ENCODE measurements around the gene PWWP2A.
"Not testable (repeated sequence)": the region's sequence is repeated elsewhere in the genome, so short reads cannot be mapped to it uniquely, and the experiment has no call there.

PWWP2A gene

GRCh38 chr5:160069120-160069519, 50.1 kb downstream of the PWWP2A start:
- ATAC-seq, H3K4me3 Mint-ChIP-seq, H3K4me1 Mint-ChIP-seq, H3K27me3 Mint-ChIP-seq, H3K27ac Mint-ChIP-seq, H3K9me3 Mint-ChIP-seq: not testable (repeated sequence)
- peaks cover 29% of the 10 kb centered on the region for H3K36me3 Mint-ChIP-seq

GRCh38 chr5:160064995-160065614, 54.1 kb downstream of the PWWP2A start:
- no peaks in the 10 kb centered on the region for H3K9me3 Mint-ChIP-seq
- H3K27me3 Mint-ChIP-seq, result no peaks in the 10 kb centered on the region
- H3K4me3 Mint-ChIP-seq, result no peak overlapping the region
- no peak overlapping the region for H3K27ac Mint-ChIP-seq
- no peaks in the 10 kb centered on the region for H3K4me1 Mint-ChIP-seq
- no peak for ATAC-seq
- H3K36me3 Mint-ChIP-seq, result peaks cover 45% of the 10 kb centered on the region

GRCh38 chr5:160064417-160064810, 54.8 kb downstream of the PWWP2A start:
- H3K27ac Mint-ChIP-seq, result no peak overlapping the region
- no peaks in the 10 kb centered on the region for H3K4me1 Mint-ChIP-seq
- peaks cover 41% of the 10 kb centered on the region for H3K36me3 Mint-ChIP-seq
- no peaks in the 10 kb centered on the region for H3K27me3 Mint-ChIP-seq
- no peak for ATAC-seq
- H3K4me3 Mint-ChIP-seq, result no peak overlapping the region
- no peaks in the 10 kb centered on the region for H3K9me3 Mint-ChIP-seq

GRCh38 chr5:160061770-160062169, 57.5 kb downstream of the PWWP2A start:
- no peaks in the 10 kb centered on the region for H3K9me3 Mint-ChIP-seq
- peaks cover 65% of the 10 kb centered on the region for H3K36me3 Mint-ChIP-seq
- no peak overlapping the region for H3K27ac Mint-ChIP-seq
- no peaks in the 10 kb centered on the region for H3K4me1 Mint-ChIP-seq
- no peak overlapping the region for H3K4me3 Mint-ChIP-seq
- ATAC-seq, result no peak
- no peaks in the 10 kb centered on the region for H3K27me3 Mint-ChIP-seq

- Mint-ChIP-seq H3K27me3 (no peaks in the 10 kb centered on the region), H3K36me3 (peaks cover 77% of the 10 kb centered on the region), H3K4me3 (no peak overlapping the region), H3K4me1 (no peaks in the 10 kb centered on the region), H3K9me3 (no peaks in the 10 kb centered on the region), H3K27ac (no peak overlapping the region)
- no peak for ATAC-seq
These were observed 59.2 kb downstream of the PWWP2A start for GRCh38 chr5:160060001-160060400.

- Mint-ChIP-seq H3K36me3 (peaks cover 83% of the 10 kb centered on the region), H3K4me1 (no peaks in the 10 kb centered on the region), H3K27me3 (no peaks in the 10 kb centered on the region), H3K9me3 (no peaks in the 10 kb centered on the region), H3K4me3 (no peak overlapping the region), H3K27ac (no peak overlapping the region)
- no peak for ATAC-seq
These were observed 62.0 kb downstream of the PWWP2A start for GRCh38 chr5:160057256-160057655.

- H3K4me3 Mint-ChIP-seq, result no peak overlapping the region
- H3K36me3 Mint-ChIP-seq, result peaks cover 86% of the 10 kb centered on the region
- no peaks in the 10 kb centered on the region for H3K9me3 Mint-ChIP-seq
- no peaks in the 10 kb centered on the region for H3K27me3 Mint-ChIP-seq
- no peaks in the 10 kb centered on the region for H3K4me1 Mint-ChIP-seq
- no peak overlapping the region for H3K27ac Mint-ChIP-seq
- ATAC-seq, result no peak
These were observed 64.4 kb downstream of the PWWP2A start for GRCh38 chr5:160054831-160055230.

GRCh38 chr5:160054047-160054446, 65.2 kb downstream of the PWWP2A start:
- peaks cover 86% of the 10 kb centered on the region for H3K36me3 Mint-ChIP-seq
- no peak for ATAC-seq
- H3K4me3 Mint-ChIP-seq, result no peak overlapping the region
- no peaks in the 10 kb centered on the region for H3K27me3 Mint-ChIP-seq
- no peaks in the 10 kb centered on the region for H3K9me3 Mint-ChIP-seq
- no peak overlapping the region for H3K27ac Mint-ChIP-seq
- H3K4me1 Mint-ChIP-seq, result no peaks in the 10 kb centered on the region

GRCh38 chr5:160049099-160049498, 70.2 kb downstream of the PWWP2A start:
- Mint-ChIP-seq H3K4me3 (no peak overlapping the region), H3K4me1 (no peaks in the 10 kb centered on the region), H3K27ac (no peak overlapping the region), H3K27me3 (no peaks in the 10 kb centered on the region), H3K36me3 (peaks cover 71% of the 10 kb centered on the region), H3K9me3 (no peaks in the 10 kb centered on the region)
- ATAC-seq, result no peak

GRCh38 chr5:160048131-160048530, 71.1 kb downstream of the PWWP2A start:
- no peaks in the 10 kb centered on the region for H3K9me3 Mint-ChIP-seq
- peaks cover 63% of the 10 kb centered on the region for H3K36me3 Mint-ChIP-seq
- no peak overlapping the region for H3K4me3 Mint-ChIP-seq
- H3K27ac Mint-ChIP-seq, result no peak overlapping the region
- no peaks in the 10 kb centered on the region for H3K27me3 Mint-ChIP-seq
- ATAC-seq, result no peak
- H3K4me1 Mint-ChIP-seq, result no peaks in the 10 kb centered on the region

GRCh38 chr5:160047423-160047822, 71.8 kb downstream of the PWWP2A start:
- no peak for ATAC-seq
- no peak overlapping the region for H3K27ac Mint-ChIP-seq

GRCh38 chr5:160044967-160045366, 74.3 kb downstream of the PWWP2A start:
- no peak for ATAC-seq
- H3K36me3 Mint-ChIP-seq, result peaks cover 47% of the 10 kb centered on the region
- H3K27ac Mint-ChIP-seq, result no peak overlapping the region
- H3K9me3 Mint-ChIP-seq, result no peaks in the 10 kb centered on the region
- no peaks in the 10 kb centered on the region for H3K4me1 Mint-ChIP-seq
- no peaks in the 10 kb centered on the region for H3K27me3 Mint-ChIP-seq
- no peak overlapping the region for H3K4me3 Mint-ChIP-seq

More at GRCh38 chr5:160047423-160047822, 71.8 kb downstream of the PWWP2A start:
- no peaks in the 10 kb centered on the region for H3K4me1 Mint-ChIP-seq
- H3K4me3 Mint-ChIP-seq, result no peak overlapping the region
- H3K9me3 Mint-ChIP-seq, result no peaks in the 10 kb centered on the region
- peaks cover 62% of the 10 kb centered on the region for H3K36me3 Mint-ChIP-seq
- no peaks in the 10 kb centered on the region for H3K27me3 Mint-ChIP-seq

GRCh38 chr5:160044391-160044804, 74.9 kb downstream of the PWWP2A start:
- peaks cover 42% of the 10 kb centered on the region for H3K36me3 Mint-ChIP-seq
- H3K4me3 Mint-ChIP-seq, result no peak overlapping the region
- H3K4me1 Mint-ChIP-seq, result no peaks in the 10 kb centered on the region
- no peaks in the 10 kb centered on the region for H3K27me3 Mint-ChIP-seq
- H3K27ac Mint-ChIP-seq, result no peak overlapping the region
- no peaks in the 10 kb centered on the region for H3K9me3 Mint-ChIP-seq
- ATAC-seq, result no peak

GRCh38 chr5:160042671-160043070, 76.6 kb downstream of the PWWP2A start:
- H3K27ac Mint-ChIP-seq, result no peak overlapping the region
- ATAC-seq, result no peak
- H3K4me3 Mint-ChIP-seq, result no peak overlapping the region
- peaks cover 47% of the 10 kb centered on the region for H3K36me3 Mint-ChIP-seq
- H3K27me3 Mint-ChIP-seq, result no peaks in the 10 kb centered on the region
- no peaks in the 10 kb centered on the region for H3K9me3 Mint-ChIP-seq
- no peaks in the 10 kb centered on the region for H3K4me1 Mint-ChIP-seq

All from stimulated activated memory B cell treated with anti-CD40 and anti-IgM and Interleukin-4, amounts not matched to agents 10 μg/mL and 1 μg/mL and 100 μg/mL, for 72 hours (primary cell).